NCI-H2171 treated with DMSO at 0.1 percent for 48 hours (cell line): ENCODE measurements around the gene ARVCF.
"Not testable (repeated sequence)": the region's sequence is repeated elsewhere in the genome, so short reads cannot be mapped to it uniquely, and the experiment has no call there.

Experiments
- DNase-seq: peaks from one replicate; lab custom pipeline; 2025; lab: John Stamatoyannopoulos, UW

The ARVCF gene

DNA sequence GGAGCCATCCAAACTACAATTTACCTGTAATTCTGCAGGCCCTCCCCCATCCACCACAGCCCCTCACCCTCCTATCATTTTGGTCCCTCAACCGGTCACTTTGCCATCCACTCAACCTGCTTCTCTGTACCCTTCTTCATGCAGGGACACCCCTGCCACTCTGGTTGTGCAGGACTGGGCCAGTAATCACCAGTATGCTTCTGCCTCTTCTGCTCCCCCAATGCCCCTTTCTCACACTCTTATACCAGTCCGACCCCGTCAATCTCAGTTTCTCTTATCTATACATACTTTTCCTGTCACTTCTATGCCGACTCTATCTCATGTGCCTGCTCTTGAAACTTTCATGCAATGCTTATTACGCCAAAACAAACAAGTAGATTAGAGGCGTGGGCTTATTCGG lies 80.1 kb downstream of the ARVCF start:
- DNase-seq: no peak

DNA sequence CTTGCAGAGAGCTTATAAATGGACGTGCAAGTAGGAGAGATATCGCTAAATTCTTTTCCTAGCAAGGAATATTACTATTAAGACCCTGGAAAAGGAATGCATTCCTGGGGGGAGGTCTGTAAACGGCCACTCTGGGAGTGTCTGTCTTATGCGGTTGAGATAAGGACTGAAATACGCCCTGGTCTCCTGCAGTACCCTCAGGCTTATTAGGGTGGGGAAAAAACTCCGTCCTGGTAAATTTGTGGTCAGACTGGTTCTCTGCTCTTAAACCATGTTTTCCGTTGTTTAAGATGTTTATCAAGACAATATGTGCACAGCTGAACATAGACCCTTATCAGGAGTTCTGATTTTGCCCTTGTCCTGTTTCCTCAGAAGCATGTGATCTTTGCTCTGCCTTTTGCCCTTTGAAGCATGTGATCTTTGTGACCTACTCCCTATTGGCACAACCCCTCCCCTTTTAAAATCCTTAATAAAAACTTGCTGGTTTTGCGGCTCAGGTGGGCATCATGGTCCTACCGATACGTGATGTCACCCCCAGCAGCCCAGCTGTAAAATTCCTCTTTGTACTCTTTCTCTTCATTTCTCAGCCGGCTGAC lies 81.4 kb downstream of the ARVCF start:
- DNase-seq: not testable (repeated sequence)

DNA sequence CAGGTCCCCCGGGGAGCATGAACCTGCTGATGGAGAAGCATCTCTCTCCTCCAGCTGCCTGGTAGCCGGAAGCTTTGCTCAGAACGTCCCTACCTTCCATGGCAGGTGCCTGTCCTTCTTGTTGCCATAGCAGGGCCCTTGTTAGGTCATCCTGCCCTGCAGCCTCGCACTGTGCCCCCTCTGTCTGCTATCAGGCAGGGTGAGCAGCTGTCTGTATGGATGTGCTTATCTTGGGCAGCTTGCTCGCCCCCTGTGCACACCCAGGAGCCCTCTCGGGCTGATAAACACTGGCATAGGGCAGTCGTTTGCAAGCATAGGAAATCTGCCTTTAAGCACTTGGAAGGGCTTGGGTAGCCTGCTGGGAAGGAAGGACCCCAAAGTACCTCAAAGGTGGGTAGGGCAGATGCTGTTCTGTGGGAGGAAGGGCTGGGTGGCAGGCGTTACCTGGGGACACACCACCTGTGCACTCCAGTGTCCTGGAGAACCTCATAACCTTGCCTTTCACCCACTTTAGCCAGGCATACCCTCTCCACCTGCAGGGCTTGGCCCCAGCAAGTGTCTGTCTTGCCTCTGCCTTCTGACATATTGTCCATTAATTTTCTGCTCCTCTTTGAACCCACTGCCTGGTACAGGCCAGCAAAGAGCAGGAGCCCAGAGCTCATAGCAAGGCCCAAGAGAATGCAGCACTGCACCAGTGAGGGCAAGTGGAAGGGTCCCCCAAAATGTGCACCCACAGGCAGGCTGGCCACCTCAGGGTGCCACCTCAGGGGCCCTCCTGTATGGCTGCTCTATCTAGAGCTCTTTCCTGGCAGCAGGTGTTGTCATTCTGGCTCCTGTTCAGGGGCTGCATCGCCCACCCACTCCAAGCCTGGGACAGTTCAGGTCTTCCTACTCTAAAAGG lies 83.0 kb downstream of the ARVCF start:
- no peak for DNase-seq

DNA sequence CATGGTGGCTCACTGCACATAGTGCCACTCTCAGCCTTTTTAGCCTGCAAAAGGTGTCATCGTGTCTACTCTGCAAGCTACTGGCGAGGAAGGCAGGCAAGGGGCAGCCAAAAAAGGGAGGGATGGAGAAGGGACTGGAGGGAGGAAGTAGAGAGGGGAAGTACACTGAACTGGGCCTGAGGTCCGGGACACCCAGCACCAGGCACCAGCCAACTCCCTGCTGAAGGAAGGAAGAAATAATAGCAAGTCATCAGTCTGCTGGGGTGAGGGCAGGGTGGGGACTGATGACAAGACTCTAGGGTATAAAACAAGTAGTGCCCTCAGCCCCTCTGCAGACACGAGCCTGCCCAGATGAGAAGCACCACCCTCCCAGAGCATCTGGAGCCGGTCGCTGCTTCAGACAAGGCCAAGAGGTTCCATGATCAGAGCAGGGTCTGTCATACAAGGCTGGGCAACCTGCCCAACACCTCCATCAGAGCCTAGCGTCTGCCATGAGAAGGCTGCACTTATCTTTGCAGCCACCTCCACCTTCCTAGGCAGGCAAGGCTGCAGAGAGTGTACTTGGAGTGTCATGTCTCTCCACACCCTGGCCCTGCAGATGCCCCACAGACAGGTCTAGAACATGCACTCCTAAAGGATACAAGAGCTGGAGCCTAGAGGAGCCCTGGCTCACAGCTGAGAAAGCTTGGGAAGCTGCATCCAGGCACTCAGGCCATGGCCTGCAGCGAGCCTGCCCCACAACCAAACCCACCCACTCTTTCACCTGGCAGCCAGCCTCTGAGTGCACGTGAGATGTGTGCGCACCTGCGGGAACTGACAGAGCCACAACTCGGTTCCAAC lies 84.0 kb downstream of the ARVCF start:
- peak; percentile 34 for DNase-seq

DNA sequence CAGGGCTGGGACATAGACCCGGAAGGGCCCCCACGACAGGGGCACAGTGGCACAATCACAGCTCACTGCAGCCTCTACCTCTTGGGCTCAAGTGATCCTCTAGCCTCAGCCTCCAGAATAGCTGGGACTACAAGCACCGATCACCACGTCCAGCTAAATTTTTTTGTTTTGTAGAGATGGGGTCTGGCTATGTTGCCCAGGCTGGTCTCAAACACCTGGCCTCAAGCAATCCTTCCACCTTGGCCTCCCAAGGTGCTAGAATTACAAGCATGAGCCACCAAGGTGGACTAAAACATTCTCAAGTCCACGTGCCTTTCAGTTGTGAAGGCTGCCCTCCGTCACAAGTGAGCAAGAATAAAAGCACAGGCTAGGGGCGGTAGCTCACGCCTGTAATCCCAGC lies 85.1 kb downstream of the ARVCF start:
- DNase-seq: no peak

DNA sequence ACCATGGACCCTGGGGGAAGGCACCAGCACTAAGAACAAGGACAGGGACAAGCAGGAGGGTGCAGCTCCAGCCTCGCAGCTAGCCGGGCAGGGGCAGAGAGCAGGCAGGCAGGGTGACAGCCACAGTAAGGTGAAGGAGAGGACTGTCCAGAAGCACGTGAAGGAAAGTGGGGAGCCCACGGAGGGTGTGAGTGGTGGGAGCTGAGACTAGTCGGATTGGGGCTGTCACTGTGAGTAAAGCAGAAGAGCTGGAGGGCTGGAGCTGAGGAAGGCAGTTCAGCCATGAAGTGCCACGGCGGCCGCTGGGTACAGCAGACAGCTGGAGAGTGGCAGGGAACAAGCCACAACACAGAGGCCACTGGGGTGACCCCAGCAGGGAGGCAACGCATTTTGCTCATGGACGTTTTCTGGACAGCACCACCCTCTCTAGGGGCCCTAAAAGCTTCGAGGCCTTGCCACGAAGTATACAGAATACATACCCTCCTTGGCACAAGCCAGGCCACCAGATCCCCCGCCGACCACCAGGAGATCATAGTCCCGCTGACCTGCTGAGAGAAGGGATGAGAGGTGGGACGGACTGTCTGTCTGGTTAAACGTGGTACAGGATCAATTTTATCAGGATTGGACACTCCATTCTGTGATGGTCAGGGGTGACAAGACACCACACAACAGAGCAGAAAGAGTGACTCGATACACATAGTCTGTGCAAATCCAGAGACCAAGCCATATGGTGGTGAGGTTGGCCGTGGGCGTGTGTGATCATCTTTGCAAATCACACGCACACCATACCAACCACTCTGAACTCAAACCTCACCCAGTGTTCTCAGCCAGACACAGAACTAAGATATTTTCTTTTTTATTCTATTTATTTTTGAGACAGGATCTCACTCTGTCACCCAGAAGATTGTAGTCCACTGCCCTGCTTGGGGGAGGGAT lies 85.8 kb downstream of the ARVCF start:
- DNase-seq: no peak

DNA sequence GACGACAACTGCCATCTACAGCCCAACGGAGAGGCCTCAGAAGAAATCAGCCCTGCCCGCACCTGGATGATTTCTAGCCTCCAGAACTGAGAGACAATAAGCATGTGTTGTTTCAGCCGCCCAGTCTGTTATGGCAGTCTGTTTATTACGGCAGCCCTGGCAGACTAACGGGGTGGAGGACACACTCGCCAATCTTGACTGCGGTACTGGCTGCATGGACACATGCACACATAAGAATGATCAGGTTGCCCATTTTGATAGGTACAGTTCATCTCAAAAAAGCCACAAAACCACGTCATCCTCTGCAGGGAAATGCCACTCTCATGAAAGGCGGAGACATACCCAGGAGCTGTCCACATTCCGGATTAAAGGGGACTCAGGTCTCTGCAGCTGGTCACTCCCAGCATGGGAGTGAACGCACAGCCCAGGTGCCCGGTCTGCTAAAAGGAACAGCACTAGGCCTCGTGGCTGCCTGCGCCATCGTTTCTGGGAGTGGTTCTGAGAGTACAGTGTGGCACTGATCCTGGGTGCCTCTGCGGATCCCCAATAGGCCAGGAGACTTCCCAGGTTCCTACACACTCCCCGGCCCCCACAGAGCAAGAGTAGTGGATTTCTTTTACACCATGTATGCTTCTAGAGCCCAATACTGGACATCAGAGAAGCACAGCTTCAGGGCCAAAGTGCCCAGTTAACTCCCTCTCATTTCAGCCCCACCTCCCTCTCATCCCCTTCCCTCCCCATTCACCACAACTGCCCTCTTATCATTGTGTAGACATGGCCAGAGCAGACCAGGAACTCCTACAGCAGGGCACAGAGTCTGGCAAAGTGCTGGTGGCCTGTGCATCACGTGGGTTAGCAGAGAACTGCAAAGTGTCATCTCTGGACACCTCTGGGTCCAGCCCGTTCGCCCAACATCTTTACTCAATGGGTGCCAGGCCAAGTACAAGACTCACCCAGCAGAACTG lies 86.8 kb downstream of the ARVCF start:
- DNase-seq: no peak

DNA sequence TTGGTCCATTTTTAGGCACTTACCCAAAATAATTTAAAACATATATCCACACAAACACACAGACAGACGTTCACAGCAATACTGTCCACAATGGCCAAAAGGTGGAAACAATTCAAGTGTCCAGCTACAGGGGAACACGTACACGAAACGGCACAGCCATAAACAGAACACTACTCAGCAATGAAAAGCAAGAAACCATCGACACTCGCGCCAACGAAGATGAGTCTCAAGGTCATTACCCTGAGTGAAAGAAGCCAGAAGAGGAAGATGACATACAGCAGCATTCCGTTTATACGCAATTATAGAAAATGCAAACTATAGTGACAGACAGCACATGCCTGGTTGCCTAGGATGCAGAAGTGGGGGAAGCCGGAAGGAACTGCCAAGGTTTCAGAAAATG lies 88.4 kb downstream of the ARVCF start:
- no peak for DNase-seq

DNA sequence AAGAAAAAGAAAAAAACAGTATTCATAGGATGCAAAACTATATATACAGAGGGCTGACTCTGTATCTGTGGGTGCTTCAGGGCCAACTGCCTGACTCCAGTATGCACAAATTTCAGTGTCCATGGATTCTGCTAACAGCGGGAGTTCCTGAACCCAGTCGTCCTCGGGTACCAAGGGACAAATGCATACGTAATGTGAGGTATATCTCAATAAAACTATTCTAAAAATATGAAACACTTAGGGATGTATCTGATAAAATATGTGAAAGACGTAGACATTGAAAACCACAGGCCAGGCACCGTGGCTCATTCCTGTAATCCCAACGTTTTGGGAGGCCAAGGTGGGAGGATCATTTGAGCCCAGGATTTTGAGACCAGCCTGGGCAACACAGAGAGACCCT lies 88.9 kb downstream of the ARVCF start:
- no peak for DNase-seq

DNA sequence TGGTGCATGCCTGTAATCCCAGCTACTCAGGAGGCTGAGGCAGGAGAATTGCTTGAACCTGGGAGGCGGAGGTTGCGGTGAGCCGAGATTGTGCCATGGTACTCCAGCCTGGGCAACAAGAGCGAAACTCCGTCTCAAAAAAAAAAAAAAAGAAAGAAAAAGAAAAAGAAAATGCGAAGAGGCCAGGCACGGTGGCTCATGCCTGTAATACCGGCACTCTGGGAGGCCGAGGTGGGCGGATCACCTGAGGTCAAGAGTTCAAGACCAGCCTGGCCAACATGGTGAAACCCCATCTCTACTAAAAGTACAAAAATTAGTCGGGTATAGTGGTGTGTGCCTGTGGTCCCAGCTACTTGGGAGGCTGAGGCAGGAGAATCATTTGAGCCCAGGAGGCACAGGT lies 90.6 kb downstream of the ARVCF start:
- not testable (repeated sequence) for DNase-seq

DNA sequence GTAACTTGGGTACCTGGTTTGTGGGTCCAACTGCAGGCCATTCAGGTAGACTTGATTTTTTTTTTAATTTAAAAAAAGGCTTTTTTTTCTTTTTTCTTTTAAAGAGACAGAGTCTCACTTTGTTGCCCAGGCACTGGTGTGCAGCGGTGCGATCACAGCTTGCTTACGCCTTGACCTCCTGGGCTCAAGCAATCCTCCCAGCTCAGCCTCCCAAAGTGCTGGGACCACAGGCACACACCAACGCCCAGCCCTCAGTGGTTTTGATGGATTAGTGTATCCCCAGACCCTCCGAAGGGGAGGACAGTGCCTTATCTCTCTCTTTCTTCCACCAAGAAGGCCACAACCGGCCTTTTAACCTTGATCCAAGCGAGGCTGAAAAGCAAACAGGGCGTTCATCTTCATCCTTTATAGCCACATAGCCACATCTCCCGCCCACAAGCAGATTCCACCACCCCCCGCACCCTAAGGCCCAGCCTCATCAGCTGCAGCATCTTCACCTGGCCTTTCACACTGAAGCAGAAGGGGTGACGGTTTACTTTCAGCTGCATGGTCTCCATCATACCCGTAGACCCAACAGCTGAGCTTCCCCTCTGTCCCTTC lies 92.6 kb downstream of the ARVCF start:
- DNase-seq: no peak

DNA sequence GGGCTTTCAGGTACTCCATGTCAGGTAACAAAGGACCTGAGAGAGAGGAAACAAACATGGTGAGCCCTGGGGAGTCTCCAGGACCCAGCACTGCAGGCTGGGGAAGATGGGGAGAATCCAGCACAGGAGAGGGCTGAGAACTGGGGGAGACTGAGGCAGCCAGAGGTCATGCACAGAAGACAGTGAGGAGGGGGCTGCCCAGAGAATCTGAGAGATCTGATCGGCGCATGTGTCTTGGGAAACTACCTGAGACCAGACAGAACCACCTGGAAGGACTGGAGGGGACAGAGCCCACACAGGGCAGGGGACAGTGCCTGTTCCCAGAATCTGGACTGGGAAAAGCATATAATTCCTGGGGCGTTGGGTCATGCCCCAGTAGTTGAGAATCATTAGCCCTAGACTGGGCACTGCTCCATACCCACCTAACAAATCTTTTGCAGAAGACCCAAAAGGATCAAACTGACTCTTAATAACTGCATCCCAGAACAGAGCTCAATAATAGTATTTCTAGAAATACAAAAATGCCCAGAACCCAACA lies 95.0 kb downstream of the ARVCF start:
- no peak for DNase-seq
